ENCODE results near the gene ATF2.
A peak's percentile ranks its signal among the peaks of the same experiment; 100 is the strongest.

Gene ATF2

DNA sequence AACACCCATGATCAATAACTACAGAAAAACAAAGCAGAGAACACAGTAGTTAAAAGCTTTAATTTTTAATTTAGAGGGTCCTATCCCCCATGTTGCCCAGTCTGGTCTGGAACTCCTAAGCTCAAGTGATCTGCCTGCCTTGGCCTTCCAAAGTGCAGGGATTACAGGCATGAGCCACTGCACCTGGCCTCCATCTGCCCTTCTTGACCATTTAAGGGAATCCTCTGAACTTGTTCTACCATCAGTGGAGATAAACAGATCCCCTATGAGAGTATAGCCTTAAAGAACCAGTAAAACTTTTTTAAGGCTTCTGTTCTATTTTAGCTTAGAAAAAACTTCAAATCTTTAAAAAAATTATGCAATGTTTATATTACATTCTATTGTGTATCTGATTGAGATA, 27.0 kb upstream of the ATF2 start:
- TF ChIP-seq, protein P1, sequence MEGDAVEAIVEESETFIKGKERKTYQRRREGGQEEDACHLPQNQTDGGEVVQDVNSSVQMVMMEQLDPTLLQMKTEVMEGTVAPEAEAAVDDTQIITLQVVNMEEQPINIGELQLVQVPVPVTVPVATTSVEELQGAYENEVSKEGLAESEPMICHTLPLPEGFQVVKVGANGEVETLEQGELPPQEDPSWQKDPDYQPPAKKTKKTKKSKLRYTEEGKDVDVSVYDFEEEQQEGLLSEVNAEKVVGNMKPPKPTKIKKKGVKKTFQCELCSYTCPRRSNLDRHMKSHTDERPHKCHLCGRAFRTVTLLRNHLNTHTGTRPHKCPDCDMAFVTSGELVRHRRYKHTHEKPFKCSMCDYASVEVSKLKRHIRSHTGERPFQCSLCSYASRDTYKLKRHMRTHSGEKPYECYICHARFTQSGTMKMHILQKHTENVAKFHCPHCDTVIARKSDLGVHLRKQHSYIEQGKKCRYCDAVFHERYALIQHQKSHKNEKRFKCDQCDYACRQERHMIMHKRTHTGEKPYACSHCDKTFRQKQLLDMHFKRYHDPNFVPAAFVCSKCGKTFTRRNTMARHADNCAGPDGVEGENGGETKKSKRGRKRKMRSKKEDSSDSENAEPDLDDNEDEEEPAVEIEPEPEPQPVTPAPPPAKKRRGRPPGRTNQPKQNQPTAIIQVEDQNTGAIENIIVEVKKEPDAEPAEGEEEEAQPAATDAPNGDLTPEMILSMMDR (IDR thresholded peaks at IDR 0.05; ENCODE audit: insufficient read depth, low read length, poor library complexity, severe bottlenecking): no peak
- no peak for DNase-seq (ENCODE audit: extremely low read depth, insufficient read length)
- no peaks in the 10 kb centered on the region for H3K27me3 ChIP-seq (replicated peaks; ENCODE audit: control insufficient read depth, insufficient read depth, low read length)
- H3K36me3 ChIP-seq (ENCODE audit: control insufficient read depth, insufficient read depth, low read length): no peaks in the 10 kb centered on the region
- no peak overlapping the region for H3K4me3 ChIP-seq (replicated peaks; ENCODE audit: low read depth, low read length)

DNA sequence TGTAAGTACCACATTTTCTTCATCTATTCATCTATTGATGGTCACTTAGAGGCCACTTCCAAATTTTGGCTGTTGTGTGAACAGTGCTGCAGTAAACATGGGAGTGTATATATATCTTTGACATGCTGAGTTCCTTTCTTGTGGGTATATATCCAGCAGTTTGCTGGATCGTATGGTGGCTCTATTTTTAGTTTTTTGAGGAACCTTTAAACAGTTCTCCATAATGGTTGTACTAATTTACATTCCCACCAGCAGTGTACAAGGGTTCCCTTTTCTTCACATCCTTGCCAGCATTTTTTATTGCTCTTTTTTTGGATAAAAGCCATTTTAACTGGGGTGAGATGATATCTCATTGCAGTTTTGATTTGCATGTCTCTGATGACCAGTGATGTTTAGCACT, 20.8 kb upstream of the ATF2 start:
- TF ChIP-seq, protein P1 (IDR thresholded peaks at IDR 0.05; ENCODE audit: insufficient read depth, low read length, poor library complexity, severe bottlenecking): no peak
- H3K36me3 ChIP-seq (ENCODE audit: control insufficient read depth, insufficient read depth, low read length): no peaks in the 10 kb centered on the region
- H3K4me3 ChIP-seq (replicated peaks; ENCODE audit: low read depth, low read length): no peak overlapping the region
- no peaks in the 10 kb centered on the region for H3K27me3 ChIP-seq (replicated peaks; ENCODE audit: control insufficient read depth, insufficient read depth, low read length)
- no peak for DNase-seq (ENCODE audit: extremely low read depth, insufficient read length)

DNA sequence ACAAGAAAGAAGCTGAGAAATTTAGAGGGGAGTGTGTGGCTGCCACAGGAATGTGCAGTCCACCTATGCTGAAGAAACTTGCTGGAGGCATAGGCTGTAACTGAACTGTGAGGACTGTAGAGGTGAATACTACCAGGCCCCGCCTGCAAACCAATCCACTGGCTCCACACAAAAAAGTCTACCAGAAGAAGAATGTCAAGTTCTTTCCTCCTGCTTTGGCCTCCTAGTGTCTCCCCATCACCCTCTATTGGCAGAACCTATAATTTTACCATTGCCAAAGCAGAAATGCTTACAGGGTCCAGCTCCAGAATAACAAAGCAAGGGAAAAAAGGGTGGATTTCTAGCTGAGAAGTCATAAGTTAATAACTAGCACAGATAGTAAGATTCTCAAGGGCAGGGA, 19.4 kb upstream of the ATF2 start:
- no peaks in the 10 kb centered on the region for H3K27me3 ChIP-seq (replicated peaks; ENCODE audit: control insufficient read depth, insufficient read depth, low read length)
- DNase-seq (ENCODE audit: extremely low read depth, insufficient read length): no peak
- TF ChIP-seq, protein P1 (IDR thresholded peaks at IDR 0.05; ENCODE audit: insufficient read depth, low read length, poor library complexity, severe bottlenecking): peak; percentile 62
- no peaks in the 10 kb centered on the region for H3K36me3 ChIP-seq (ENCODE audit: control insufficient read depth, insufficient read depth, low read length)
- H3K4me3 ChIP-seq (replicated peaks; ENCODE audit: low read depth, low read length): no peak overlapping the region

DNA sequence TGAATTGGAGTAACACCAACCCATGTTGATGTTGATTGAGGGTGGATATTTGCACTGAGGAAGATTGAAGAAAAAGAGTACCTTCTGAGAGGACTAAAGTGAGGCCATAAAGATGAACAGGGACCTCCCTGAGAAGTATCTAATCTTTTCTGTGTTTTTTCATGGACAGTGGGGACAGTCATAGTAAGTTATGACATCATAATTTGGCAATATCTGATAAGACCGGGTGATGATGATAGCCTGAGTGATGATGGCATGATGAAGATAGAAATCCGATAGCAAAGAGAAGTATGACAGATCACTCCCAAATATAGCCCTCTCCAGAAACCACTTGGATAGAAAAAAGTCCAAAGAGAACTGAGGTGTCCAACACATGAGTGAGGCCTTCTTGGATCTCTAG, 15.7 kb upstream of the ATF2 start:
- DNase-seq (ENCODE audit: extremely low read depth, insufficient read length): no peak
- Histone ChIP-seq H3K4me3 (replicated peaks; ENCODE audit: low read depth, low read length) (no peak overlapping the region), H3K27me3 (replicated peaks; ENCODE audit: control insufficient read depth, insufficient read depth, low read length) (no peaks in the 10 kb centered on the region), H3K36me3 (ENCODE audit: control insufficient read depth, insufficient read depth, low read length) (peaks cover 5% of the 10 kb centered on the region)
- TF ChIP-seq, protein P1 (IDR thresholded peaks at IDR 0.05; ENCODE audit: insufficient read depth, low read length, poor library complexity, severe bottlenecking): no peak

DNA sequence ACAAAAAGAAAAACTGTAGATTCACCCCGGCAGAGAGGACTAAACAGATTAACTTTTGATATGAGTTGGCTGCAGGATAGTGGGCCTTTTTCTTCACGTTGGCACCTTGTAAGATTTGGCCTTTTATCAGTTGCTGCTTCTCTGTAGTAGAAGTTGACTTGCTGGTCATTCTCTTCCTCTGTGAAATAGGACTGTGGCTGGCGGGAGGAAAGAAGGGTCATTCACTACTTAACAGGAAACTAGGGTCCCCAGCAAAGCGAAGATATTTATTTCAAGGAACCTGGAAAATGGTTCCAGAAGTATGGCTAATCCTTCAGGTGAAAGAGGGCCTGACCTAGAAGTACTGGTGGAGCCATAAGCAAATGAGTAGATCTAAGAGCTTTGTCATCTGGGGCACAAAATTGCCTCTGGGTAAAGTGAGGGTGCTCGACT, 13.9 kb upstream of the ATF2 start:
- TF ChIP-seq, protein P1 (IDR thresholded peaks at IDR 0.05; ENCODE audit: insufficient read depth, low read length, poor library complexity, severe bottlenecking): no peak
- no peak for DNase-seq (ENCODE audit: extremely low read depth, insufficient read length)
- no peaks in the 10 kb centered on the region for H3K27me3 ChIP-seq (replicated peaks; ENCODE audit: control insufficient read depth, insufficient read depth, low read length)
- H3K36me3 ChIP-seq (ENCODE audit: control insufficient read depth, insufficient read depth, low read length): peaks cover 5% of the 10 kb centered on the region
- peak overlapping the region; percentile 97 for H3K4me3 ChIP-seq (replicated peaks; ENCODE audit: low read depth, low read length)
